Thoracic aorta (tissue), 2 donors: ENCODE measurements around the gene TCF4. TPM values are rescaled to one million over a fixed set of nuclear protein-coding genes. Genes with fewer than 3 reads are reported as not detected.

Experiments used
- ATAC-seq: fragments of 150-250 bp; one replicate; pipeline ENCODE4 v1.8.0; 2017; ENCODE audit warnings: low read depth; ENCODE audit not compliant: insufficient number of reproducible peaks, low FRiP score
- DNase-seq: peaks from one replicate; pipeline ENCODE4 v3.0.0-alpha.2; 2020; ENCODE audit warnings: low spot score
- H3K27ac ChIP-seq, 2 donors: fragments of 200-600 bp; sonication (generic); 1 replicate in 1 of 2; 2 replicates in 1 of 2; pipeline ENCODE4 v1.5.1; 2016; ENCODE audit warnings: mild to moderate bottlenecking in 2 of 2, moderate library complexity in 2 of 2
- H3K27me3 ChIP-seq: fragments of 200-600 bp; sonication (generic); replicated peaks from 2 replicates; pipeline ENCODE4 v1.6.0; 2016; ENCODE audit warnings: mild to moderate bottlenecking; ENCODE audit not compliant: insufficient read depth
- H3K36me3 ChIP-seq: fragments of 200-600 bp; sonication (generic); one replicate; pipeline ENCODE4 v1.5.1; 2016
- H3K4me1 ChIP-seq, 2 donors: fragments of 200-600 bp; sonication (generic); 1 replicate in 1 of 2; 2 replicates in 1 of 2; pipeline versions ENCODE4 v1.5.1 to v1.6.0; 2016; ENCODE audit warnings: low read depth in 2 of 2, mild to moderate bottlenecking in 1 of 2; ENCODE audit not compliant: control insufficient read depth in 1 of 2
- H3K4me3 ChIP-seq: fragments of 200-600 bp; sonication (generic); 2 replicates; pipeline ENCODE4 v1.5.1; 2016; ENCODE audit warnings: mild to moderate bottlenecking
- H3K9me3 ChIP-seq: fragments of 200-600 bp; sonication (generic); 2 replicates; pipeline ENCODE4 v1.5.1; 2016
- total RNA-seq, 2 donors: library from RNA; depleted of rRNA; stranded (reverse); fragments of >200 nt; gene quantifications; one replicate each; pipeline versions ENCODE4 v1.1.0 to v1.2.3, GENCODE V29; 2016
- TF ChIP-seq, protein P1 (sequence below): fragments of 200-600 bp; sonication (generic); IDR thresholded peaks from one replicate; pipeline ENCODE4 v1.5.1; 2019; ENCODE audit warnings: antibody characterized with exemption

Gene TCF4
- total RNA-seq, 2 donors from 2014 or later = 178 to 267 TPM

- H3K4me1 ChIP-seq = peaks cover 2 to 8% of the 10 kb centered on the region in 2 donors
- H3K27me3 ChIP-seq = no peaks in the 10 kb centered on the region
- no peaks in the 10 kb centered on the region for H3K9me3 ChIP-seq
- no peak overlapping the region for H3K4me3 ChIP-seq
- TF ChIP-seq, protein P1, sequence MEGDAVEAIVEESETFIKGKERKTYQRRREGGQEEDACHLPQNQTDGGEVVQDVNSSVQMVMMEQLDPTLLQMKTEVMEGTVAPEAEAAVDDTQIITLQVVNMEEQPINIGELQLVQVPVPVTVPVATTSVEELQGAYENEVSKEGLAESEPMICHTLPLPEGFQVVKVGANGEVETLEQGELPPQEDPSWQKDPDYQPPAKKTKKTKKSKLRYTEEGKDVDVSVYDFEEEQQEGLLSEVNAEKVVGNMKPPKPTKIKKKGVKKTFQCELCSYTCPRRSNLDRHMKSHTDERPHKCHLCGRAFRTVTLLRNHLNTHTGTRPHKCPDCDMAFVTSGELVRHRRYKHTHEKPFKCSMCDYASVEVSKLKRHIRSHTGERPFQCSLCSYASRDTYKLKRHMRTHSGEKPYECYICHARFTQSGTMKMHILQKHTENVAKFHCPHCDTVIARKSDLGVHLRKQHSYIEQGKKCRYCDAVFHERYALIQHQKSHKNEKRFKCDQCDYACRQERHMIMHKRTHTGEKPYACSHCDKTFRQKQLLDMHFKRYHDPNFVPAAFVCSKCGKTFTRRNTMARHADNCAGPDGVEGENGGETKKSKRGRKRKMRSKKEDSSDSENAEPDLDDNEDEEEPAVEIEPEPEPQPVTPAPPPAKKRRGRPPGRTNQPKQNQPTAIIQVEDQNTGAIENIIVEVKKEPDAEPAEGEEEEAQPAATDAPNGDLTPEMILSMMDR = no peak
- no peak overlapping the region for H3K27ac ChIP-seq
- no peaks in the 10 kb centered on the region for H3K36me3 ChIP-seq
- DNase-seq = no peak
- no peak for ATAC-seq
Measured at GRCh38 chr18:55524353-55525073, 63.5 kb downstream of the TCF4 start.

- Histone ChIP-seq H3K27me3 (no peaks in the 10 kb centered on the region), H3K9me3 (no peaks in the 10 kb centered on the region), H3K4me3 (no peak overlapping the region), H3K4me1 (peaks cover 2 to 8% of the 10 kb centered on the region in 2 donors), H3K27ac (no peak overlapping the region), H3K36me3 (no peaks in the 10 kb centered on the region)
- ATAC-seq (no peak), DNase-seq (no peak)
- TF ChIP-seq, protein P1 = no peak
Measured at GRCh38 chr18:55523001-55523400, 65.0 kb downstream of the TCF4 start.

DNA sequence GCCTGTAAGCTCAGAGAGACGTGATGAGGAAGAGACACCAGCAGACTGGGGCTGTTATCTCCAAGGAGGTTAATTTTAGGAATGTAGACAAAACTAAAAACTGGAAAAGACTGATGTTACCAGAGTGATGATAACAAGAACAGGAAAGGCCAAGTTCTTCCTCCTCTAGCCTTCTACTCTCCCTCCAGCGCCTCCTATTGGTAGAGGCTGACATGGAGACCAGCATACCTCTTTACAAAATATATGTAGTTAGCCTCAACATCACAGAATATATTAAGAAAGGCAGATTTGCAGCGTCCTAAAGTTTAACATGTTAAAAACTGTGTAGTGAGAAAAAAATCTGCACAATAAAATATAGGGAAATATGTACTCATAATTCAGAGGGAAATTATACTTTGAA lies 66.0 kb downstream of the TCF4 start:
- H3K4me3 ChIP-seq = no peak overlapping the region
- TF ChIP-seq, protein P1 = no peak
- ATAC-seq (no peak), DNase-seq (no peak)
- no peaks in the 10 kb centered on the region for H3K36me3 ChIP-seq
- H3K27me3 ChIP-seq = no peaks in the 10 kb centered on the region
- no peaks in the 10 kb centered on the region for H3K9me3 ChIP-seq
- no peak overlapping the region for H3K27ac ChIP-seq
- H3K4me1 ChIP-seq = peaks cover 2 to 8% of the 10 kb centered on the region in 2 donors

- Histone ChIP-seq H3K27ac (no peak overlapping the region), H3K4me1 (peaks cover 2 to 8% of the 10 kb centered on the region in 2 donors), H3K36me3 (no peaks in the 10 kb centered on the region), H3K9me3 (no peaks in the 10 kb centered on the region), H3K27me3 (no peaks in the 10 kb centered on the region), H3K4me3 (no peak overlapping the region)
- TF ChIP-seq, protein P1 = no peak
- DNase-seq = no peak
- no peak for ATAC-seq
Measured at GRCh38 chr18:55517055-55517454, 70.9 kb downstream of the TCF4 start.

GRCh38 chr18:55515941-55516710 lies 71.9 kb downstream of the TCF4 start:
- H3K27ac ChIP-seq = no peak overlapping the region
- TF ChIP-seq, protein P1 = no peak
- H3K9me3 ChIP-seq = no peaks in the 10 kb centered on the region
- H3K27me3 ChIP-seq = no peaks in the 10 kb centered on the region
- no peaks in the 10 kb centered on the region for H3K36me3 ChIP-seq
- no peak overlapping the region for H3K4me3 ChIP-seq
- DNase-seq = no peak
- peaks cover 5 to 8% of the 10 kb centered on the region in 2 donors for H3K4me1 ChIP-seq
- no peak for ATAC-seq
